Amygdala (tissue), 56 donors: ENCODE measurements around the gene HSPG2.

Experiments used
- DNase-seq, 56 donors: peaks; one replicate each; lab custom pipeline; 2025; lab: John Stamatoyannopoulos, UW

HSPG2 gene

GRCh38 chr1:21886486-21887215 lies 50.5 kb downstream of the HSPG2 start:
- DNase-seq = no peak

GRCh38 chr1:21885236-21886037 lies 51.7 kb downstream of the HSPG2 start:
- no peak for DNase-seq

GRCh38 chr1:21884456-21885235 lies 52.5 kb downstream of the HSPG2 start:
- DNase-seq = no peak

GRCh38 chr1:21882721-21883415 lies 54.2 kb downstream of the HSPG2 start:
- DNase-seq = no peak

GRCh38 chr1:21881250-21881649 lies 55.9 kb downstream of the HSPG2 start:
- no peak for DNase-seq

- DNase-seq = no peak
Measured at GRCh38 chr1:21880619-21880970, 56.5 kb downstream of the HSPG2 start.

GRCh38 chr1:21879928-21880618 lies 57.0 kb downstream of the HSPG2 start:
- no peak for DNase-seq

- DNase-seq = no peak
Measured at GRCh38 chr1:21878840-21879478, 58.2 kb downstream of the HSPG2 start.

GRCh38 chr1:21878009-21878773 lies 58.9 kb downstream of the HSPG2 start:
- DNase-seq = no peak

- DNase-seq = no peak
Measured at GRCh38 chr1:21876267-21876666, 60.8 kb downstream of the HSPG2 start.

GRCh38 chr1:21875621-21876063 lies 61.5 kb downstream of the HSPG2 start:
- no peak for DNase-seq

GRCh38 chr1:21874778-21875547 lies 62.1 kb downstream of the HSPG2 start:
- DNase-seq = peak in 1 of 56 donors; percentile 42

- DNase-seq = no peak
Measured at GRCh38 chr1:21874328-21874727, 62.8 kb downstream of the HSPG2 start.

- no peak for DNase-seq
Measured at GRCh38 chr1:21873761-21874160, 63.3 kb downstream of the HSPG2 start.

GRCh38 chr1:21873174-21873573 lies 63.9 kb downstream of the HSPG2 start:
- no peak for DNase-seq

GRCh38 chr1:21872445-21873079 lies 64.5 kb downstream of the HSPG2 start:
- DNase-seq = no peak

GRCh38 chr1:21871943-21872342 lies 65.2 kb downstream of the HSPG2 start:
- DNase-seq = no peak
